Measurements from ENCODE around the gene STIM1.
"Not testable (repeated sequence)": the region's sequence is repeated elsewhere in the genome, so short reads cannot be mapped to it uniquely, and the experiment has no call there.

Gene STIM1

GRCh38 chr11:4025967-4026324 is 170.5 kb downstream of the STIM1 start:
- DNase-seq (ENCODE audit: low read depth, low spot score): no peak

GRCh38 chr11:4026389-4026788 is 170.9 kb downstream of the STIM1 start:
- no peak for DNase-seq (ENCODE audit: low read depth, low spot score)

- DNase-seq (ENCODE audit: low read depth, low spot score): no peak
These were observed 172.3 kb downstream of the STIM1 start for GRCh38 chr11:4027746-4028145.

- no peak for DNase-seq (ENCODE audit: low read depth, low spot score)
These were observed 174.7 kb downstream of the STIM1 start for GRCh38 chr11:4030197-4030596.

- DNase-seq (ENCODE audit: low read depth, low spot score): no peak
These were observed 176.6 kb downstream of the STIM1 start for GRCh38 chr11:4032097-4032496.

- no peak for DNase-seq (ENCODE audit: low read depth, low spot score)
These were observed 180.5 kb downstream of the STIM1 start for GRCh38 chr11:4035985-4036384.

- no peak for DNase-seq (ENCODE audit: low read depth, low spot score)
These were observed 183.5 kb downstream of the STIM1 start for GRCh38 chr11:4039011-4039410.

- DNase-seq (ENCODE audit: low read depth, low spot score): no peak
These were observed 185.0 kb downstream of the STIM1 start for GRCh38 chr11:4040461-4040860.

- no peak for DNase-seq (ENCODE audit: low read depth, low spot score)
These were observed 186.4 kb downstream of the STIM1 start for GRCh38 chr11:4041731-4042391.

- no peak for DNase-seq (ENCODE audit: low read depth, low spot score)
These were observed 189.6 kb downstream of the STIM1 start for GRCh38 chr11:4044976-4045646.

- DNase-seq (ENCODE audit: low read depth, low spot score): no peak
These were observed 192.9 kb downstream of the STIM1 start for GRCh38 chr11:4048340-4048739.

- no peak for DNase-seq (ENCODE audit: low read depth, low spot score)
These were observed 193.5 kb downstream of the STIM1 start for GRCh38 chr11:4049006-4049405.

GRCh38 chr11:4050138-4050537 is 194.7 kb downstream of the STIM1 start:
- DNase-seq (ENCODE audit: low read depth, low spot score): no peak

GRCh38 chr11:4053200-4053599 is 197.7 kb downstream of the STIM1 start:
- not testable (repeated sequence) for DNase-seq (ENCODE audit: low read depth, low spot score)

- no peak for DNase-seq (ENCODE audit: low read depth, low spot score)
These were observed 199.2 kb downstream of the STIM1 start for GRCh38 chr11:4054643-4055042.

GRCh38 chr11:4059424-4059823 is 204.0 kb downstream of the STIM1 start:
- DNase-seq (ENCODE audit: low read depth, low spot score): no peak

- DNase-seq (ENCODE audit: low read depth, low spot score): no peak
These were observed 204.9 kb downstream of the STIM1 start for GRCh38 chr11:4060182-4060923.

- DNase-seq (ENCODE audit: low read depth, low spot score): no peak
These were observed 206.2 kb downstream of the STIM1 start for GRCh38 chr11:4061700-4062099.

GRCh38 chr11:4063348-4063747 is 207.9 kb downstream of the STIM1 start:
- DNase-seq (ENCODE audit: low read depth, low spot score): no peak

- DNase-seq (ENCODE audit: low read depth, low spot score): no peak
These were observed 209.0 kb downstream of the STIM1 start for GRCh38 chr11:4064278-4064955.

- DNase-seq (ENCODE audit: low read depth, low spot score): no peak
These were observed 209.6 kb downstream of the STIM1 start for GRCh38 chr11:4065086-4065485.
